HG03442 (cell line): ENCODE results near the gene RAPGEF5.

ENCODE experiments used
- ATAC-seq: cut with Tn5 transposase; IDR thresholded peaks from one replicate; pipeline ENCODE4 v1.9.1; 2021; ENCODE audit warnings: mild to moderate bottlenecking, moderate library complexity; ENCODE audit not compliant: unreplicated experiment

Gene RAPGEF5

DNA sequence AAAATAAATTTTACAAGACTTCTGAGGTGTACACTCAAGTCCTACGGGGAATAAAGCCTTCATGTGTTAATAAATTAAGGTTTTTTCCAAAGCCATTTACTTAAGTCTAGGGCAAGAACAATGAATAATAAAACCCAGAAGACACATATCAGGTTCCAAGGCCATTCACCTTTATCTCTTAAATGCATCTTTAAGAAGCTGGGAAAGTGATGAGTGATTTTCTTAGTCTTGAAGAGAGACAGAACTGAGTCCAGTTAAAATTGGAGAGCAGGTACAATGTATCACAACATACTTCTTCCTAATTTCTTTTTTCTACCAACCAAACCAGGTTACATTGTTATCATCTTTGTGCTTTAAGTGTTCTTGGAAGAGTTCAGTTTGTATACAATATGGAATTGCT is 189.5 kb downstream of the RAPGEF5 start:
- ATAC-seq = no peak

DNA sequence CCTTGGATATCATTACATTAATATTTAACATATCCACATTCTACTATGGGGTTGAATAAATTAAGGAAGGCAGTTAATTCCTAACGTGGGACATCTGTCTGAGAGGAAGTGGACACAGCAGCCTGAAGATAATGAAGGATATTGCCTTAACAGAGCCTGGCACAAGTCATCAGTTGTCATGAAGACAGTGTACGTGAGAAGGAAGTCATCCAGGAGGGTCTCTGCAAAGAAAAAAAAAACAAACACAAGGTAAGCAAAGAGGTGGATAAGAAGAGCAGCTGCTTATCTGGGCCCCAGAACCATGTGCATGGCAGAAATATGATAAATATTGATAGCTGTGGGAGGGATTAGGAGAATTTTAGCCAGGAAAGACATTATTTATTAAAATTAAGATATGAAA is 190.0 kb downstream of the RAPGEF5 start:
- ATAC-seq = no peak

- ATAC-seq = no peak
Observed at GRCh38 chr7:22159341-22159740, 197.6 kb downstream of the RAPGEF5 start.

DNA sequence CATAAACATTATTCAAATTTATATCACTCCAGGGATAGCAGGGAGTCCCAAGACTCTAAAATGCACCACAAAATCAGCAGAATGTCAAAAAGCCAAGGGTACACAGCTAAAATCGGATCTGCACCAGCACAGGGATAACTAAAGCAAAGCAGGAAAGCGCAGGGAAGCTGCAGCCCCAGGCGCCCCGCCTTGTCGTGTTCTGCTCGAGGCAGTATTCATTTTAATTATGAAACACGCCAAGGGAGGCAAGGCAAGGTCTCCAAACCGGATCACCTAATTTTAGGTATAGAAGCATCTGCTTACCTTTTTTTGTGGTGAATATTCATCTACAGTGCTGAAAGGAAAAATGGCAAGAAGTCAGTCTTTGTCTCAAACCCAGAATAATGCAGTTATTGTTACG is 199.4 kb downstream of the RAPGEF5 start:
- ATAC-seq = no peak

DNA sequence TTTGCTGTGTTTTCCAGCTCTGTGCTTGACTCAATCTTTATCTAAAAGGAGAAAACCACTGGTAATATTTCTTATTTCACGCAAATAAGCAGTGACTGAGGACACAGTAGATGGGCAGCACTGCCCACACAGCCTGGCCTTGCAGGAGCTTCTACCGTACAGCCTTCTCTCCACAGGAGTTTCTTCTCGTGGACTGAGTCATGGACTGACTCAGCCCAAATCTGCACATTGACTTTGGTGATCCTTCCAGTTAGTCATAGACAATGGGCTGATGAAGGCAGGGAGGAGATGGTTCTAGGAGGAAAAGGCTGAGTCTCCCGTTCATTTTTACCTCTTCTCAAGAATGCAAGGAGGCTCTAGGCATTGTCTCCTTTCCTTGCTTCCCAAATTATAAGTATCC is 200.7 kb downstream of the RAPGEF5 start:
- ATAC-seq = no peak

DNA sequence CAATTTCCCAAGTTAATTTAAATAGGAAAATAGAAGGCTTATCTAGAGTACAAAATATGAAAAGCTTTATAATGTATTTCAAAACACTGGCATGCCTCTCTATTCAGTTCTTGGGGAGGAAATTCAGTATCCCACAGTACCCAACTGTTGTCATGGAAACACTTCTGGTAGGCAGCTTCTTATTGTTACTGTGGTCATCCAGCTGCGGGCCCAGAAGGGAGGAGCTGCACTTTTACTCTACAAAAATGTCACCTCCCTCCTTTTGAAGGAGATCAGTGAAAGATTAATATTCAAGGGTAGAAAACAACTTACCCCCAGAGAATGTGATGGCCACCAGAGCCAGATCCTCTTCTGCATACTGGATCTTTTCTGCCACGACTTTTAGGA is 202.8 kb downstream of the RAPGEF5 start:
- no peak for ATAC-seq

GRCh38 chr7:22153432-22154142 is 203.4 kb downstream of the RAPGEF5 start:
- no peak for ATAC-seq

DNA sequence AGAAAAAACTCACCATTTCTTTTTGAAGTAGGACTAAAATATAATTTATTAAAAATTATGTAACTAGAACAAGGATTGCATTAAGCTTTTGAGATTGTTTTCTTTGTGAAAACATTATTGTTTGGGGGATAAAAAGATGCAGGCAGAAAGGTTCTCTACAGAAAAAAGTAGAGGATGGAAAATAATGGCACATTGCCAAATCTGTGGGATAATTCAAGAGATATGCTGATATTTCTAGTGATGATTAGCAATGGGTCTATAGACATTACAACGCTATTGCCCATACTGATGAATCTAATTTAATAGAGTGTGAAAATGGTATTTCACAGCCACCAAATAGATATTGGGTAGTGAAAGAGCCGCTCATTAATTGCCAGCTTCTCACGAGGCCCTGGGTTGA is 204.3 kb downstream of the RAPGEF5 start:
- ATAC-seq = no peak

DNA sequence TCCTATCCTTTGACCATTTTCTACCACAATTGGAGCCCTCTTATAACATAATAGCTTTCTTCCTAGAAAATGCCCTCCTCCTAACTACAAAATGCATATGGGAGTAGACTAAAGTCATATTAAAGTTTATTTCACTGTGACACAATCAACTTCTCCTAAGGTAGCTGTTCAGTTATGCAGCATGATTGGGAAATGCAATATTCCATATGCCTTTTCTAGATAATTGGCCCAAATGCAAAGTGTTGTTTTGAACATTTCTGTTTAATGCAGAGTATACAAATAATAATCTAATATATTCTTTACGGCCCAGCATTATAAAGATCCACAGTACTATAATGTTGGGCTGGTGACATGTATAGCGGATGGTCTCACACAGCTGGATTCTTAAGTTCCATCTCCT is 205.1 kb downstream of the RAPGEF5 start:
- no peak for ATAC-seq

GRCh38 chr7:22150221-22150620 is 206.7 kb downstream of the RAPGEF5 start:
- no peak for ATAC-seq

GRCh38 chr7:22147868-22148267 is 209.1 kb downstream of the RAPGEF5 start:
- ATAC-seq = no peak

GRCh38 chr7:22146961-22147512 is 209.9 kb downstream of the RAPGEF5 start:
- ATAC-seq = no peak

GRCh38 chr7:22144950-22145349 is 212.0 kb downstream of the RAPGEF5 start:
- ATAC-seq = no peak

DNA sequence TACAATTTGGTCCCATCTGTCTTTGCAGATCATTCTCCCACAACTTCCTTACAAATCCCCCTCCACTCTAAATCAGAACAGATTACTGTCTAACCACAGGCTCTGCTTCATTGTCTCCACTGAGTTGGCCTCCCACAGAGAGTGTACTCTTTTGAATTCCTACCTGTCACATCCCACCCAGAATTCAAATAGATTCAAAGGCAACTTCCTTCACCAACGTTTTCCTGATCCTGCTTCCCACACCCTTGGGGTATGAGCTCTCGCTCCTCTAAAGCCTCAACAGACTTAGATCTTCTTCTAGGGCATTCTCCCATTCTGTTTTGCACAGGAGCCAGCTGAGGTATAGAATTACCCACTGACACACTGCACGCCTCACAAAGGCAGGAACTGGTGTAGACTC is 213.5 kb downstream of the RAPGEF5 start:
- ATAC-seq = no peak

DNA sequence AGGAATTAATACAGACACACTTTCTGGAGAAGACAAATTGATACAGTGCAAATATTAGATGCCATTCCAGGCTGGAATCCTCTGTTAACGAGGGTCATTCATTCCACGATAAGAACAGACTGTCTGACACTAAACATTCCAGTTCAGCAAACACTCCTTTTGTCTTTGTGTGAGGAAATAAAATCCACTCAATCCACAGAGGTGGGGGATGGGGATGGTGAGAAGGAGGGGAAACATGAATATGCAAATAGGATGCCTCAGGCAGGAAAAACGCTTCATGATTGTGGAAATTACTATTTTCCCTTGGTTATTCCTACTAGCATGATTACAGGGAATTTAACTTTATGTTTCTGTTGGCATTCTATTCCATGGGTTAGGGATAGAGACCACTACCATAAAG is 214.4 kb downstream of the RAPGEF5 start:
- no peak for ATAC-seq

DNA sequence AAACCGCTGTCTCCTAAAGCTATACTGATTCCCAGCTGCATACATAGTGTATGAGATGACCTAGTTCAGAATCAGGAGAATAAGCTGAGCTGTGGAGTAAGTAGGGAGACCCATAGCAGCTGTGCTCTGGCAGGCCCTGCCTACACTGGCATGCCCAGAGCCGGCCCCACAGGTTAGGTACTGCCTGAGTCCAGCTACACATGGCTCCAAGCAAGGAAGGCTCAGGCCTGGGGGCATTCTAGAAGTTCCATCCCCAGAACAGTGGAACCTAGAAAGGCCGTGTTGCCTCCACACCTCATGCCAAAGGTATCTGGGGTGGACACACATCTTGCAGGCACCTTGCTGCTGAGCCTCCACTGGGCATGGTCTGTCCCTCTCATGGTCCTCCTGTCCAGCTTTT is 215.6 kb downstream of the RAPGEF5 start:
- no peak for ATAC-seq

DNA sequence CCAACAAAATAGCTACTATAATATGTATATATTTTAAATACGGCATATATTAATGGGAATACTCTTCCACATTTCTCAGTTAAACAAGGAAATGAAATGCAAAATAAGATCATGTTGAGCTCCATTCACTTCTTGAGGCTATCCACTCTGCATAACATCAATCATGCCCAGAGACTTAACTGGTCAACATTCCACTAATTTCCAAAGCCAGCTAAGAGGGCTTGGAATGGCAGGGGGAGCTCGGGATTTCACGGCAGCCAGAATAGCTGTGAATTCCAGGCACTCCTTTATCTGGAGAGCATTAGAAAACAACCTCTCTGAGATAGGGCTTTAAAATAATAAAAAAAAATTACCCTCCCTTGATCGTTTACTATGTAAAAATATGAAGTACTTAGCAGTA is 216.4 kb downstream of the RAPGEF5 start:
- ATAC-seq = no peak

DNA sequence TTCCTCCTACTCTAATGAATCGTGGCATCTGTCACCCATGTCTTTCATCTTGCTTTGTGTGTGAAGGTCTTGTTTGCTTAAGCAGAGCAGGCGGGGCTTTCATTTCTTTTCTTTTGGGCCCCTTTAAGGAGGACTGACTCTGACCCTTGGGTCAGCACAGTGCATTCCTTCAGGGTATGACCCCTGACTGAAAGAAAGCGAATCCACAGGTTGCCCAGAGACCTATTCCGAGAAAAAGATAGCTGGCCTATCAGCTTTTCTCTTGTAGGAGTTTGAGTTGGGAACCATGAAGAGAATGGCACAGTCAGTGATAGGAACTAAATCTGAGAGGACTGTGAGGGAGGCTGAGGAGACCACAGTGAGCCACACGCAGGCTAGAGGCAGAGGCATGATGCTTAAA is 218.1 kb downstream of the RAPGEF5 start:
- no peak for ATAC-seq

GRCh38 chr7:22138106-22138505 is 218.8 kb downstream of the RAPGEF5 start:
- no peak for ATAC-seq

DNA sequence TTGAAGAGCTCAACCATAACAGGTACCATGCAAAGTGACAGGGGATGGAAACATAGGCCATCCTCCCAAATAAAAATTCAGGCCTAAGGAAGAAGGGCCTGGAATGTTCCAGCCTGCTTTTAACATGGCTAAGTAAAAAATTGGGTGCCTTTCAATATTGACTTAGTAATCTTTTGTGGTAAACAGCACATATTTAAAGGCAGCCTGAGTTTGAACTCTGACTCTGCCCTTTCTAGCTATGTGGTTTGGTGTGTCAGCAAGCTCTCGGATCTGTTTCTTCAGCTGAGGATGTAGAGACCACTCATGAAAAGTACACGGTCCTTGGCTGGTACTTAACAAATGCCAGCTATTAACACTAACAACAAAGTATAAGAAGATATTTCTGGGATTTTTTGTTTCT is 219.5 kb downstream of the RAPGEF5 start:
- no peak for ATAC-seq

GRCh38 chr7:22137026-22137425 is 219.9 kb downstream of the RAPGEF5 start:
- ATAC-seq = no peak

DNA sequence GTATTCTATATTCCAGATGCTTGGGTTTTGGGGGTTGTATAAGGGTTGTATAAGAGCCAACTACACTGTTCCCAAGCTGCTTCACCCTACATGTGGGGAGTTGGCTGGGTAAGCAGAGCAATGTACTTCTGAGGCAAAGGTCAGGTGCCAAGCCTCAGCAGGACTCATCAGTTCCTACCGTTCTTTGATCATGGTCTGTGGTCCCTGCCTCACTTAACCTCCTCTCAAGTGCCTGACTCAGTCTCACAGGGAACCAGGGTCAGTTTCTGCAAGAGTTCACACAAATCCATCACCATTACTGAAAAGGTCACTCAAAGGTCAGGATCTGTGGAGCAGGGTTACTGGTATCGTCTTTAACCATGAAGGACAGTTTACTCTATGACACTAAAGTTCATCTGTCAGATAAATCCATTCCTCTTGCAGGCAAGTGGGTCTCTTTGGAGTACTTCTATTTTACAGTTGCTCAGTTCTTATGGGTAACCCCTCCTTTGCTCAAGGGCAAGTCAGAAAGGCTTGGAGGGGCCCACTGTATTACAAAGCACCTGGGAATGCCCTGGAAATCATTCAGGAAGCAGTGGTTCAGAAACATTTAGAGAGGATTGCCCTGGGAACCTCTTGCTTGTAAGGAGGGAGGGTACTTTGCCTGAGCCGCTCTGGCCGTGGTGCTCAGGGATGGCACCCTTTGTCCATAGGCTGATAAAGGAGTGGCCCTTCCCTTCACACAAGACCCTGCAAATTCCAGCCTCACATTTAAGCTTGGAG is 227.0 kb downstream of the RAPGEF5 start:
- no peak for ATAC-seq
